Measurements from ENCODE around the gene CD300C.

DNA sequence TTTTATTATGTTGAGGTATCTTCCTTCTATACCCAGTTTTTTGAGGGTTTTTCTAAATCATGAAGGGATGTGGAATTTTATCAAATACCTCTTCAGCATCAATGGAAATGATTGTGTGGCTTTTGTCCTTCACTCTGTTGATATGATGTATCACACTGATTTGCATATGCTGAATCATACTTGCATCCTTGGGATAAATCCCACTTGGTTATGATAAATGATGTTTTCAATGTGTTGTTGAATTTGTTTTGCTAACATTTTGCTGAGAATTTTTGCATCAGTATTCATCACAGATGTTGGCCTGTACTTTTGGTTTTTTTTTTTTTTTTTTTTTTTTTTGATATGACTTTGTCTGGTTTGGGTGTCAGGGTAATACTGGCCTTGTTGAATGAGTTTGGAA, 37.8 kb downstream of the CD300C start:
- TF ChIP-seq EZH2 (IDR thresholded peaks at IDR 0.05; ENCODE audit: insufficient read depth, poor library complexity, severe bottlenecking) (no peak), EZH2phosphoT487 (IDR thresholded peaks at IDR 0.05; ENCODE audit: insufficient read depth, low read depth) (no peak)
